PC-9 (cell line): ENCODE results near the gene TMEM233. TPM values are rescaled to one million over a fixed set of nuclear protein-coding genes. Genes with fewer than 3 reads are reported as not detected.

Source experiments
- BruUV-seq: library from RNA; stranded (reverse); fragments of 400-500 nt; replicated peaks from 2 replicates; lab custom pipeline; 2021; lab: Mats Ljungman, UMichigan
- CTCF ChIA-PET: fragments of 300-600 bp; sonication (Branson Sonifier 250); formaldehyde crosslinking; loops from one replicate; lab custom pipeline; 2022; ENCODE audit warnings: antibody characterized with exemption; lab: Charles Lee
- POLR2A ChIA-PET: fragments of 300-600 bp; sonication (Branson Sonifier 250); formaldehyde crosslinking; loops from one replicate; lab custom pipeline; 2022; ENCODE audit warnings: antibody characterized with exemption; ENCODE audit not compliant: unreplicated experiment; lab: Charles Lee
- DNase-seq, 2 experiments: peaks; one replicate each; pipeline versions ENCODE4 v3.0.0 to v3.0.0-alpha.2; 2015 to 2022; ENCODE audit warnings: mixed read lengths in 1 of 2
- H2AFZ ChIP-seq: fragments of 200-600 bp; sonication (generic); 2 replicates; pipeline ENCODE4 v1.8.1; 2017; ENCODE audit warnings: antibody characterized with exemption
- H3F3A ChIP-seq: fragments of 200-600 bp; sonication (generic); 2 replicates; pipeline ENCODE4 v1.8.1; 2017; ENCODE audit warnings: antibody characterized with exemption, mild to moderate bottlenecking, low read depth; ENCODE audit not compliant: insufficient read depth
- H3K27ac ChIP-seq: fragments of 200-600 bp; sonication (generic); 2 replicates; pipeline ENCODE4 v1.6.1; 2016; ENCODE audit warnings: mixed run types
- H3K27me3 ChIP-seq: fragments of 200-600 bp; sonication (generic); 2 replicates; pipeline ENCODE4 v1.6.1; 2016; ENCODE audit warnings: low read depth, mixed run types; ENCODE audit not compliant: insufficient read depth
- H3K36me3 ChIP-seq: fragments of 200-600 bp; sonication (generic); 2 replicates; pipeline ENCODE4 v1.6.1; 2016; ENCODE audit warnings: low read depth, mixed run types
- H3K4me1 ChIP-seq: fragments of 200-600 bp; sonication (generic); replicated peaks from 2 replicates; pipeline ENCODE4 v1.6.1; 2016; ENCODE audit warnings: mixed run types; ENCODE audit not compliant: insufficient read depth
- H3K4me2 ChIP-seq: fragments of 200-600 bp; sonication (generic); 2 replicates; pipeline ENCODE4 v1.6.1; 2017; ENCODE audit warnings: mixed run types
- H3K4me3 ChIP-seq: fragments of 200-600 bp; sonication (generic); 2 replicates; pipeline ENCODE4 v1.6.1; 2016; ENCODE audit warnings: mixed run types
- H3K79me2 ChIP-seq: fragments of 200-600 bp; sonication (generic); 2 replicates; pipeline ENCODE4 v1.6.1; 2017; ENCODE audit warnings: low read depth, mixed run types
- H3K9me2 ChIP-seq: fragments of 200-600 bp; sonication (generic); 2 replicates; pipeline ENCODE4 v1.8.1; 2017; ENCODE audit warnings: mild to moderate bottlenecking; ENCODE audit not compliant: insufficient read depth
- H3K9me3 ChIP-seq: fragments of 200-600 bp; sonication (generic); 2 replicates; pipeline ENCODE4 v1.8.1; 2016; ENCODE audit warnings: low read depth; ENCODE audit not compliant: insufficient read depth
- H4K20me1 ChIP-seq: fragments of 200-600 bp; sonication (generic); 2 replicates; pipeline ENCODE4 v1.8.1; 2017; ENCODE audit not compliant: insufficient read depth
- CTCF ChIP-seq: fragments of 200-600 bp; sonication (generic); conservative IDR thresholded peaks from 2 replicates; pipeline ENCODE4 v1.6.1; 2017; ENCODE audit warnings: mixed run types, antibody characterized with exemption, mild to moderate bottlenecking, moderate library complexity
- EZH2 ChIP-seq: fragments of 200-600 bp; sonication (generic); IDR thresholded peaks from 2 replicates; pipeline ENCODE4 v1.8.0; 2017; ENCODE audit warnings: antibody characterized with exemption, low read depth
- intact Hi-C: fragments of 100-400 bp; cut with micrococcal nuclease; formaldehyde crosslinking; loops from one replicate; pipeline ENCODE4 v1.10.0; 2022; ENCODE audit not compliant: unreplicated experiment
- total RNA-seq: library from RNA; stranded (reverse); gene quantifications from 2 replicates; pipeline ENCODE4 v1.2.3, GENCODE V29; 2021

TMEM233 gene
- total RNA-seq, 1 experiment from 2014 or later = not detected

GRCh38 chr12:119620490-119620889, 26.9 kb downstream of the TMEM233 start:
- Histone ChIP-seq H3F3A (no peaks in the 10 kb centered on the region), H4K20me1 (no peaks in the 10 kb centered on the region), H3K79me2 (no peaks in the 10 kb centered on the region), H3K27ac (no peak overlapping the region), H3K4me3 (no peak overlapping the region), H3K9me2 (no peaks in the 10 kb centered on the region), H3K36me3 (no peaks in the 10 kb centered on the region), H3K9me3 (no peaks in the 10 kb centered on the region), H3K4me1 (no peaks in the 10 kb centered on the region), H3K27me3 (0 out of 2 replicates have a peak, but pooled peaks cover 3% of the 10 kb centered on the region), H2AFZ (no peak overlapping the region), H3K4me2 (no peak overlapping the region)
- ChIA-PET CTCF (no interaction called here), POLR2A (no interaction called here)
- intact Hi-C loops = no loop called here
- DNase-seq = no peak
- TF ChIP-seq CTCF (no peak), EZH2 (no peak)
- BruUV-seq = no TSS peak

GRCh38 chr12:119621878-119622277, 28.3 kb downstream of the TMEM233 start:
- no peak overlapping the region for H3K4me2 ChIP-seq
- H3K36me3 ChIP-seq = no peaks in the 10 kb centered on the region
- no peaks in the 10 kb centered on the region for H3K9me2 ChIP-seq
- DNase-seq = no peak
- H3K4me3 ChIP-seq = no peak overlapping the region
- POLR2A ChIA-PET = no interaction called here
- no peaks in the 10 kb centered on the region for H3K79me2 ChIP-seq
- no peaks in the 10 kb centered on the region for H4K20me1 ChIP-seq
- 0 out of 2 replicates have a peak, but pooled peaks cover 3% of the 10 kb centered on the region for H3K27me3 ChIP-seq
- intact Hi-C loops = no loop called here
- TF ChIP-seq CTCF (no peak), EZH2 (no peak)
- H3K9me3 ChIP-seq = no peaks in the 10 kb centered on the region
- no peak overlapping the region for H2AFZ ChIP-seq
- no TSS peak for BruUV-seq
- CTCF ChIA-PET = no interaction called here
- no peak overlapping the region for H3K27ac ChIP-seq
- no peaks in the 10 kb centered on the region for H3K4me1 ChIP-seq
- H3F3A ChIP-seq = no peaks in the 10 kb centered on the region

DNA sequence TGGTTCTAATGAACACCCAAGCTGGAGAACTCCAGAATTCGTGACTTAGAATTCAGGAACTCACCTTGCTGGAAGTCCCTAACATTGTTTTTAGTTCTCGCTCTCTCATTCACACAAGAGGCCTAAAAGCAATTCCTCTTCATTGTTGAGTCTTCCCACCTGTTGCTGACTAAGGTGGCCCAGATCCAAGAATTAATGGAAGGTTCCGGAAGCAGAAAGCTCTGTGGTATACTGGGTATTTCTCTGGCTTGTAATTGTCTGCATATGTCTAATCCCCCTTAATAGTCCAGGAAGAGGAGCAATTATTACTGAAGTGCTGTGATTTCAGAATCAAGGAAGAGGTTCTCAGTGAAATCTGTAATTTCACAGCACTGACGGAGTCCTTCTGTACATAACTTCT, 31.4 kb downstream of the TMEM233 start:
- CTCF ChIA-PET = no interaction called here
- DNase-seq = no peak
- Histone ChIP-seq H3K9me3 (no peaks in the 10 kb centered on the region), H3K4me3 (no peak overlapping the region), H4K20me1 (no peaks in the 10 kb centered on the region), H3K27ac (no peak overlapping the region), H3K4me1 (no peaks in the 10 kb centered on the region), H3K36me3 (no peaks in the 10 kb centered on the region), H3K27me3 (peaks cover 9% of the 10 kb centered on the region; the same call in 1 of the 2 replicates), H2AFZ (no peak overlapping the region), H3F3A (no peaks in the 10 kb centered on the region), H3K9me2 (no peaks in the 10 kb centered on the region), H3K4me2 (no peak overlapping the region), H3K79me2 (no peaks in the 10 kb centered on the region)
- TF ChIP-seq EZH2 (no peak), CTCF (no peak)
- POLR2A ChIA-PET = no interaction called here
- intact Hi-C loops = no loop called here
- no TSS peak for BruUV-seq
